B cell (primary cell): ENCODE measurements around the gene TLE3. TPM values are rescaled to one million over a fixed set of nuclear protein-coding genes. Genes with fewer than 3 reads are reported as not detected.
A peak's percentile ranks its signal among the peaks of the same experiment; 100 is the strongest.

Experiments used
- ATAC-seq: fragments of 200-7000 bp; cut with Tn5 transposase; one replicate; pipeline ENCODE4 v1.10.0; 2021; ENCODE audit warnings: low read depth, mild to moderate bottlenecking, moderate number of reproducible peaks, moderate library complexity
- CTCF ChIA-PET: fragments of 350-600 bp; sonication (Branson Sonifier 250); formaldehyde crosslinking; loops from one replicate; lab custom pipeline; 2021; ENCODE audit warnings: antibody characterized with exemption, inconsistent platforms; lab: Charles Lee
- POLR2A ChIA-PET: fragments of 350-600 bp; sonication (Branson Sonifier 250); formaldehyde crosslinking; loops from one replicate; lab custom pipeline; 2021; ENCODE audit warnings: antibody characterized with exemption; lab: Charles Lee
- DNase-seq: peaks from one replicate; pipeline ENCODE4 v3.0.0; 2013
- H2AFZ ChIP-seq: 2 replicates; pipeline ENCODE4 v1.6.1; 2012; ENCODE audit warnings: mild to moderate bottlenecking, low read depth, low read length; ENCODE audit not compliant: insufficient read depth, poor library complexity, severe bottlenecking
- H3K27ac ChIP-seq, 2 donors: 1 replicate in 1 of 2; 2 replicates in 1 of 2; pipeline ENCODE4 v1.5.1; 2012 to 2013; ENCODE audit warnings: low read length in 2 of 2, mild to moderate bottlenecking in 2 of 2, moderate library complexity in 1 of 2
- H3K27me3 ChIP-seq, 4 experiments: fragments of 200-600 bp in 1 of 4; sonication (generic) in 1 of 4; replicated peaks in 1 of 4; 1 replicate in 2 of 4; 2 replicates in 2 of 4; pipeline versions ENCODE4 v1.6.1 to v1.7.0; 2013 to 2016; ENCODE audit warnings: low read length in 3 of 4, mild to moderate bottlenecking in 2 of 4, mixed read lengths in 1 of 4, moderate library complexity in 1 of 4; ENCODE audit not compliant: insufficient read depth in 4 of 4, control insufficient read depth in 3 of 4; ENCODE audit errors: control extremely low read depth in 1 of 4
- H3K36me3 ChIP-seq, 2 experiments: replicated peaks in 1 of 2; 1 replicate in 1 of 2; 2 replicates in 1 of 2; pipeline versions ENCODE4 v1.6.1 to v1.7.1; 2013; ENCODE audit warnings: low read length in 1 of 2; ENCODE audit not compliant: insufficient read depth in 2 of 2, control insufficient read depth in 1 of 2; ENCODE audit errors: control extremely low read depth in 1 of 2, extremely low read depth in 1 of 2
- H3K4me1 ChIP-seq, 2 donors: fragments of 200-600 bp in 1 of 2; sonication (generic) in 1 of 2; 1 replicate in 1 of 2; 2 replicates in 1 of 2; pipeline versions ENCODE4 v1.5.1 to v1.6.1; 2013 to 2017; ENCODE audit warnings: low read length in 2 of 2; ENCODE audit not compliant: control insufficient read depth in 2 of 2, insufficient read depth in 2 of 2
- H3K4me2 ChIP-seq: replicated peaks from 2 replicates; pipeline ENCODE3; 2012; ENCODE audit warnings: mild to moderate bottlenecking, low read depth, low read length; ENCODE audit not compliant: poor library complexity, severe bottlenecking
- H3K4me3 ChIP-seq, 5 experiments: fragments of 200-600 bp in 1 of 5; sonication (generic) in 1 of 5; 1 replicate in 3 of 5; 2 replicates in 2 of 5; pipeline versions ENCODE4 v1.5.1 to v1.7.0; 2011 to 2016; ENCODE audit warnings: low read length in 4 of 5, mild to moderate bottlenecking in 4 of 5, low read depth in 2 of 5, control low read depth in 1 of 5, moderate library complexity in 1 of 5; ENCODE audit not compliant: insufficient read depth in 1 of 5; ENCODE audit errors: control extremely low read depth in 1 of 5, extremely low read depth in 1 of 5
- H3K79me2 ChIP-seq: fragments of 200-600 bp; sonication (generic); one replicate; pipeline ENCODE4 v1.6.0; 2016; ENCODE audit warnings: low read length; ENCODE audit not compliant: control insufficient read depth, insufficient read depth
- H3K9ac ChIP-seq: fragments of 200-600 bp; sonication (generic); 2 replicates; pipeline ENCODE4 v1.6.1; 2017; ENCODE audit warnings: mild to moderate bottlenecking, low read length, moderate library complexity
- H3K9me3 ChIP-seq, 3 donors: one replicate each; pipeline versions ENCODE4 v1.6.1 to v1.7.1; 2013; ENCODE audit warnings: low read length in 2 of 3; ENCODE audit not compliant: control insufficient read depth in 2 of 3, insufficient read depth in 1 of 3; ENCODE audit errors: control extremely low read depth in 1 of 3
- H4K20me1 ChIP-seq: 2 replicates; pipeline ENCODE4 v1.6.0; 2012; ENCODE audit warnings: mild to moderate bottlenecking, low read length; ENCODE audit not compliant: insufficient read depth, control insufficient read depth, poor library complexity, severe bottlenecking
- H3K27ac Mint-ChIP-seq: one replicate; pipeline ENCODE4 v1.8.0; 2021; ENCODE audit warnings: mixed read lengths
- H3K27me3 Mint-ChIP-seq: one replicate; pipeline ENCODE4 v1.8.0; 2021; ENCODE audit warnings: mixed read lengths
- H3K4me1 Mint-ChIP-seq: one replicate; pipeline ENCODE4 v1.8.0; 2021; ENCODE audit warnings: mixed read lengths
- H3K4me3 Mint-ChIP-seq: one replicate; pipeline ENCODE4 v1.8.0; 2021; ENCODE audit warnings: mixed read lengths
- H3K9me3 Mint-ChIP-seq: one replicate; pipeline ENCODE4 v1.8.0; 2022; ENCODE audit warnings: mixed read lengths; ENCODE audit not compliant: insufficient read depth
- EZH2 ChIP-seq: IDR thresholded peaks from 2 replicates; pipeline ENCODE4 v1.6.1; 2012; ENCODE audit warnings: borderline replicate concordance, low read depth, mild to moderate bottlenecking, moderate library complexity, low read length; ENCODE audit not compliant: insufficient read depth, poor library complexity, severe bottlenecking
- WGBS: methylation state at CpG from one replicate; pipeline ENCODE4 v1.1.5; 2013; ENCODE audit warnings: missing lambda C conversion rate; ENCODE audit not compliant: insufficient coverage; 5-methylcytosine and 5-hydroxymethylcytosine counted together
- intact Hi-C: fragments of 100-400 bp; cut with micrococcal nuclease; formaldehyde crosslinking; loops from one replicate; pipeline ENCODE4 v1.10.0; 2022
- polyA plus RNA-seq: library from polyadenylated mRNA; depleted of rRNA; stranded (reverse); fragments of >200 nt; gene quantifications from 2 replicates; pipeline ENCODE4 v1.2.3, GENCODE V29; 2012
- total RNA-seq, 2 donors: library from RNA; stranded (reverse); fragments of 120-200 nt in 1 of 2; gene quantifications; 1 replicate in 1 of 2; 2 replicates in 1 of 2; pipeline versions ENCODE4 v1.2.3 to v1.2.4, GENCODE V29; 2013 to 2022
- TF ChIP-seq, protein P1 (sequence below): fragments of 200-600 bp; IDR thresholded peaks from one replicate; pipeline ENCODE4 v1.8.0; 2022; ENCODE audit warnings: antibody characterized with exemption, mild to moderate bottlenecking

Gene TLE3
- total and polyA plus RNA-seq, 2 donors (not counting 1 experiment from before 2014, with no cell fraction given): 187 to 278 TPM

DNA sequence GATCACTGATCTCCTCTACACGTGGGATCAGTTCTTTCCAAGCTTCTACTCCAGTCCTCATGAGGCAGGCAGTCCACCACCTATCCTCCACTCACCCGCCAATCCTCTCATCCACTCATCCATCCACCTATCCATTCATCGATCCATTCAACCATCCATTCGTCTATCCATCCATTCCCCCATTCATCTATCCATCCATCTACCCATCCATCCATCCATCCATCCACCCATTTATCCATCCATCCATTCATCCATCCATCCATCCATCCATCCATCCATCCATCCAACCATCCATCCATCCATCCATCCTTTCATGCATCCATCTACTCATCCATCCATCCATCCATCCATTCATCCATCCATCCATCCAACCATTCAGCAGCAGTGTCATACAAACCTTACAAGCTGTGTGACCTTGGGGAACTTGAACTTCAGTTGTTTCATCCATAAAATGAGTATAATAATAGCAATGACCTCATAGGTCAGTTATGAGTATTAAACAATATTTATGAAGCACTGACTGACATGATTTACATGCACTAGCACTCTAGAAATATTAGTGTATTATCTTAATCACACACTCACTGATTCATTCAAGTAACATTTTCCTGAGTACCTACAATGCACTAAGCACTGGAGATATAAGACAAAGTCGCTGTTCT lies 55.0 kb downstream of the TLE3 start:
- H3K4me2 ChIP-seq: no peak overlapping the region

DNA sequence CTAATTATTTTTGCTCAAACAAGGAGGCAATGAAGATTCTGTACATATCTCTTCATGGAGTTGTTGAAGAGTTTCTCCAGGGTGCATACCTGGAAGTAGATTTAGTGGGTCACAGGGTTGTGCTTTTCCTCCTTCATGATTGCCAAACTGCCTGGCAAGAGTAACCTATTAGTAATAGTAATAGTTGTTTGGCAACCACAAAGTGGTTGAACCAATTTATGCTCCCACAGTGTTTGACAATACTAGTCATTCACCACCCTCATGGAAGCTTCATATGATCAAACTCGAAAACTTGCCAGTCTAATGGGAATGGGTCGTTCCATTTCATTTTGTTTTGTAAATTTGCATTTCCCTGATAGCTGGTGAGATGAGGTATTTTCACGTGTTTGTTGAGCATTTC lies 57.8 kb downstream of the TLE3 start:
- Histone ChIP-seq H3K9me3 (no peaks in the 10 kb centered on the region), H3K4me3 (no peak overlapping the region), H3K27ac (no peak overlapping the region), H3K79me2 (no peaks in the 10 kb centered on the region), H3K27me3 (no peaks in the 10 kb centered on the region), H3K4me1 (peaks cover 33 to 37% of the 10 kb centered on the region in 2 donors), H2AFZ (no peak overlapping the region), H3K9ac (no peak overlapping the region), H3K36me3 (peaks cover 0 to 11% of the 10 kb centered on the region in 2 experiments), H4K20me1 (no peaks in the 10 kb centered on the region), H3K4me2 (no peak overlapping the region)
- CTCF ChIA-PET: interaction anchor here (0.9 to 2.8 kb wide), 4 partner anchors 9 to 205 kb away, joined by 3 to 12 read pairs (median 4); no protein-coding TSS in a partner anchor
- Mint-ChIP-seq H3K27ac (peak overlapping the region; percentile 38), H3K9me3 (no peaks in the 10 kb centered on the region), H3K27me3 (no peaks in the 10 kb centered on the region), H3K4me3 (no peak overlapping the region), H3K4me1 (peaks cover 60% of the 10 kb centered on the region)
- no peak for ATAC-seq
- no peak for DNase-seq
- intact Hi-C loops: loop anchor here (5.0 kb wide), 3 partner anchors 32 to 158 kb away; no protein-coding TSS in a partner anchor
- TF ChIP-seq, protein P1, sequence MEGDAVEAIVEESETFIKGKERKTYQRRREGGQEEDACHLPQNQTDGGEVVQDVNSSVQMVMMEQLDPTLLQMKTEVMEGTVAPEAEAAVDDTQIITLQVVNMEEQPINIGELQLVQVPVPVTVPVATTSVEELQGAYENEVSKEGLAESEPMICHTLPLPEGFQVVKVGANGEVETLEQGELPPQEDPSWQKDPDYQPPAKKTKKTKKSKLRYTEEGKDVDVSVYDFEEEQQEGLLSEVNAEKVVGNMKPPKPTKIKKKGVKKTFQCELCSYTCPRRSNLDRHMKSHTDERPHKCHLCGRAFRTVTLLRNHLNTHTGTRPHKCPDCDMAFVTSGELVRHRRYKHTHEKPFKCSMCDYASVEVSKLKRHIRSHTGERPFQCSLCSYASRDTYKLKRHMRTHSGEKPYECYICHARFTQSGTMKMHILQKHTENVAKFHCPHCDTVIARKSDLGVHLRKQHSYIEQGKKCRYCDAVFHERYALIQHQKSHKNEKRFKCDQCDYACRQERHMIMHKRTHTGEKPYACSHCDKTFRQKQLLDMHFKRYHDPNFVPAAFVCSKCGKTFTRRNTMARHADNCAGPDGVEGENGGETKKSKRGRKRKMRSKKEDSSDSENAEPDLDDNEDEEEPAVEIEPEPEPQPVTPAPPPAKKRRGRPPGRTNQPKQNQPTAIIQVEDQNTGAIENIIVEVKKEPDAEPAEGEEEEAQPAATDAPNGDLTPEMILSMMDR: no peak
- TF ChIP-seq EZH2: no peak
- WGBS: no CpG with 5 or more reads among the region's 3 CpGs
- POLR2A ChIA-PET: no interaction called here

More for the DNA sequence above, 55.0 kb downstream of the TLE3 start:
- Mint-ChIP-seq H3K4me1 (peaks cover 39% of the 10 kb centered on the region), H3K27me3 (no peaks in the 10 kb centered on the region), H3K9me3 (no peaks in the 10 kb centered on the region), H3K4me3 (no peak overlapping the region), H3K27ac (peak overlapping the region; percentile 3)
- H3K4me3 ChIP-seq: no peak overlapping the region
- no peaks in the 10 kb centered on the region for H3K27me3 ChIP-seq
- 100% methylated on average over 4 of the region's 5 CpGs for WGBS
- CTCF ChIA-PET: no interaction called here
- POLR2A ChIA-PET: no interaction called here
- H3K79me2 ChIP-seq: no peaks in the 10 kb centered on the region
- no peak overlapping the region for H2AFZ ChIP-seq
- intact Hi-C loops: no loop called here
- H3K4me1 ChIP-seq: peaks cover 7 to 10% of the 10 kb centered on the region in 2 donors
- TF ChIP-seq, protein P1: no peak
- TF ChIP-seq EZH2: no peak
- no peak for ATAC-seq
- no peaks in the 10 kb centered on the region for H3K9me3 ChIP-seq
- no peak overlapping the region for H3K9ac ChIP-seq
- no peaks in the 10 kb centered on the region for H4K20me1 ChIP-seq
- peaks cover 0 to 13% of the 10 kb centered on the region in 2 experiments for H3K36me3 ChIP-seq
- no peak for DNase-seq
- no peak overlapping the region for H3K27ac ChIP-seq
